Measurements from ENCODE around the gene RTEL1.

Gene RTEL1

DNA sequence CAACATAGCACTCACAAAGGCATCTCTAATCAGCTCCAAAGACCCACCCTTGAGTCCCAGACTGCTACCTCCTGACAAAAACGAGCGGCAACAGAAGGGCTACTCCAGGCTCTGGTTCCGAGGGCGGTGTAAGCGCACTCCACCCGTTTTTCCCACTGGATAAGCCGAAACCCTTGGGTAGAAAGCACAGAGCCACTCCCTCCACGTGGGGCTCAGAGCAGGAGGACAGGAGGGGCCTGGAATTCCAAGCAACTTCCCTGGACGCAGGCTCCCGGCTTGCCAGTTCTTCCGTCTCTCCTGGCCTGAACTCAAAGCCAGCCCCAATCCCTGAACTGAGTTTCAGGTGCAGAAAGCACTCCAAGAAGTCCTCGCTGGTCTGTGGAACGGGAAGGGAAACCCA is 38.6 kb upstream of the RTEL1 start:
- TF ChIP-seq, protein P1, sequence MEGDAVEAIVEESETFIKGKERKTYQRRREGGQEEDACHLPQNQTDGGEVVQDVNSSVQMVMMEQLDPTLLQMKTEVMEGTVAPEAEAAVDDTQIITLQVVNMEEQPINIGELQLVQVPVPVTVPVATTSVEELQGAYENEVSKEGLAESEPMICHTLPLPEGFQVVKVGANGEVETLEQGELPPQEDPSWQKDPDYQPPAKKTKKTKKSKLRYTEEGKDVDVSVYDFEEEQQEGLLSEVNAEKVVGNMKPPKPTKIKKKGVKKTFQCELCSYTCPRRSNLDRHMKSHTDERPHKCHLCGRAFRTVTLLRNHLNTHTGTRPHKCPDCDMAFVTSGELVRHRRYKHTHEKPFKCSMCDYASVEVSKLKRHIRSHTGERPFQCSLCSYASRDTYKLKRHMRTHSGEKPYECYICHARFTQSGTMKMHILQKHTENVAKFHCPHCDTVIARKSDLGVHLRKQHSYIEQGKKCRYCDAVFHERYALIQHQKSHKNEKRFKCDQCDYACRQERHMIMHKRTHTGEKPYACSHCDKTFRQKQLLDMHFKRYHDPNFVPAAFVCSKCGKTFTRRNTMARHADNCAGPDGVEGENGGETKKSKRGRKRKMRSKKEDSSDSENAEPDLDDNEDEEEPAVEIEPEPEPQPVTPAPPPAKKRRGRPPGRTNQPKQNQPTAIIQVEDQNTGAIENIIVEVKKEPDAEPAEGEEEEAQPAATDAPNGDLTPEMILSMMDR (IDR thresholded peaks at IDR 0.05), result no peak
- intact Hi-C loops (cut with DNase I; ENCODE audit: low total_unique reads), result loop anchor here (5.0 kb wide), 1 partner anchor 52 kb away; no protein-coding TSS in a partner anchor
- Histone ChIP-seq H3K9me3 (no peaks in the 10 kb centered on the region), H3K27ac (no peak overlapping the region), H3K36me3 (peaks cover 26 to 50% (median 47%) of the 10 kb centered on the region in 3 donors), H3K27me3 (no peaks in the 10 kb centered on the region), H3K4me3 (no peak overlapping the region), H3K4me1 (no peaks in the 10 kb centered on the region)
- peak in 1 of 2 donors; percentile 45 for DNase-seq

DNA sequence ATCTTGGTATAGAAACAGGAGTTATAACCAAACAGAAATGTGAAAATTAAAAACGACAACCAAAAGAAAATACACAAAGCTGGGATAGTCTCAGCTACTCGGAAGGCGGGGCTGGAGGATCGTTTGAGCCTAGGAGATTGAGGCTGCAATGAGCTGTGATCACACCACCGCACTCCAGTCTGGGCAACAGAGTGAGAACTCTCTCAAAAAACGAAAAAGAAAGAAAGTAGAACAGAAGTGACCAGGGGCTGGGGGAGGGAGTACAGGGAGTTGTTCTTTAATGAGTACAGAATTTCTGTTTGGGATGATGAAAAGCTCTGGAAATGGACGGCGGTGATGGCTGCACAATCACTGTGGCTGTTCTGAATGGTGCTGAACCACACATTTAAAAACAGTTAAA is 37.1 kb upstream of the RTEL1 start:
- no peak overlapping the region for H3K27ac ChIP-seq
- no peak overlapping the region for H3K4me3 ChIP-seq
- intact Hi-C loops (cut with DNase I; ENCODE audit: low total_unique reads), result loop anchor here (10.0 kb wide), 2 partner anchors 124 to 244 kb away; partner anchors contain the start of genes ABHD16B and TPD52L2
- peaks cover 0 to 10% (median 6%) of the 10 kb centered on the region in 4 donors for H3K4me1 ChIP-seq
- no peaks in the 10 kb centered on the region for H3K27me3 ChIP-seq
- no peak for DNase-seq
- H3K36me3 ChIP-seq, result peaks cover 26 to 37% (median 33%) of the 10 kb centered on the region in 3 donors
- TF ChIP-seq, protein P1 (IDR thresholded peaks at IDR 0.05), result no peak
- H3K9me3 ChIP-seq, result no peaks in the 10 kb centered on the region

DNA sequence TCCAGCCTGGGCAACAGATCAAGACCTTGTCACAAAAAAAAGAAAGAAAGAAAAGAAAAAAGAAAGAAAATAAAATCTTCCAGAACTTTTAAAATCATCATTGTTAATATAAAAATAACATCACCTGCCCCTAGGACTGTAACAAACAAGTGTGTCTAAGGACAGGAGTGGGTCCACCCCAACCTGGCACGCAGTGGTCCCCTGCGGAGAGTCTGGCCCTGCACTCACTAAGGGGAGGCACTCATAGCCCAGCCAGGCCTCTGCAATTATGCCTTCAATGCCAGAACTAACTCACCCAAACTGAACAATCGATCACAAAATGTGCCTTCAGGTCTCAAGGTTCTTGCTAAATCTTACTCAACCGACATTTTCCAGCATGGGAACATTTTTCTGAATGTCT is 36.0 kb upstream of the RTEL1 start:
- TF ChIP-seq, protein P1 (IDR thresholded peaks at IDR 0.05), result no peak
- intact Hi-C loops (cut with DNase I; ENCODE audit: low total_unique reads), result loop anchor here (10.0 kb wide), 2 partner anchors 123 to 243 kb away; partner anchors contain the start of genes ABHD16B and TPD52L2
- no peak for DNase-seq

DNA sequence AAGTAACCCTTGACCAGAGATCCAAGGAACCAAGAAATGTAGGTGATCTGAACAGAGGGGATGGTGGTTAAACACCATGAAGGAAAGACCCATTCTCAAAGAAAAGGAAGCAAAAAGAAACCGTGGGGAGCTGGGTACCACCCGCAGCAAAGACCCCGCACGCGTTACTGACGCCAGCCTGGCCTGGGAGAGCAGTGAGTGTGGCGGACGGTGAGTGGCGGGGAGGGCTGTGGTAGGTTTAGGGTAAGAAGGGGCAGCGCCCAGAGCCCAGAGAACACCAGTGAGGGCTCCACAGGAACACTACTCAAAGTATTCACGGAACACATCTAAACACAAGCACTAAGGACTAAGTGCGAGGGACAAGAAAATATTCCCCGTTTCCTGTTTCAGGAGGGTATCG is 35.4 kb upstream of the RTEL1 start:
- TF ChIP-seq, protein P1 (IDR thresholded peaks at IDR 0.05), result no peak
- DNase-seq, result no peak
- no peaks in the 10 kb centered on the region for H3K27me3 ChIP-seq
- H3K4me3 ChIP-seq, result no peak overlapping the region
- H3K36me3 ChIP-seq, result peaks cover 14 to 20% (median 16%) of the 10 kb centered on the region in 3 donors
- intact Hi-C loops (cut with DNase I; ENCODE audit: low total_unique reads), result loop anchor here (10.0 kb wide), 2 partner anchors 122 to 242 kb away; partner anchors contain the start of genes ABHD16B and TPD52L2
- no peaks in the 10 kb centered on the region for H3K9me3 ChIP-seq
- H3K4me1 ChIP-seq, result peaks cover 0 to 15% (median 11%) of the 10 kb centered on the region in 4 donors
- H3K27ac ChIP-seq, result no peak overlapping the region

More for the DNA sequence above, 36.0 kb upstream of the RTEL1 start:
- no peaks in the 10 kb centered on the region for H3K27me3 ChIP-seq
- no peak overlapping the region for H3K4me3 ChIP-seq
- no peaks in the 10 kb centered on the region for H3K9me3 ChIP-seq
- H3K27ac ChIP-seq, result no peak overlapping the region
- peaks cover 20 to 26% (median 22%) of the 10 kb centered on the region in 3 donors for H3K36me3 ChIP-seq
- peaks cover 0 to 12% (median 7%) of the 10 kb centered on the region in 4 donors for H3K4me1 ChIP-seq

DNA sequence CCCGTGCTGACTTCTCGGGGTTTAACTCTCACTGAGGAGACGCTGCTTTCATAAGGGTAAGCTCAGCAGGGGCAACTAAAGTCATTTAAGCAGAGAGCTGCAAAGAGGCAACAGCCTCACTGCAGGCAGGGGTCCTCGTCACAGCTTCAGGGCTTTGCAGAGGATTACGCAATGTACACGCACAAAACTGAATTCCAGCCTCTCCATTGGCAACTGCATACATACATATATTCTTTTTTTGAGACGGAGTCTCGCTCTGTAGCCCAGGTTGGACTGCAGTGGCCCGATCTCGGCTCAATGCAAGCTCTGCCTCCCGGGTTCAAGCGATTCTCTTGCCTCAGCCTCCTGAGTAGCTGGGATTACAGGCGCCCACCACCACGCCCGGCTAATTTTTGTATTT is 33.6 kb upstream of the RTEL1 start:
- no peak overlapping the region for H3K4me3 ChIP-seq
- no peaks in the 10 kb centered on the region for H3K27me3 ChIP-seq
- H3K9me3 ChIP-seq, result no peaks in the 10 kb centered on the region
- peaks cover 0 to 27% (median 20%) of the 10 kb centered on the region in 4 donors for H3K4me1 ChIP-seq
- H3K36me3 ChIP-seq, result peaks cover 0 to 2% (median 0%) of the 10 kb centered on the region in 3 donors
- DNase-seq, result no peak
- H3K27ac ChIP-seq, result no peak overlapping the region
- intact Hi-C loops (cut with DNase I; ENCODE audit: low total_unique reads), result loop anchor here (10.0 kb wide), 2 partner anchors 120 to 240 kb away; partner anchors contain the start of genes ABHD16B and TPD52L2
- TF ChIP-seq, protein P1 (IDR thresholded peaks at IDR 0.05), result no peak
